ENCODE results near the gene CNIH3.

GRCh38 chr1:224785622-224786021 is 169.5 kb downstream of the CNIH3 start:
- TF ChIP-seq POLR2AphosphoS5 (IDR thresholded peaks at IDR 0.05) (no peak), CTCF (IDR thresholded peaks at IDR 0.05) (no peak), POLR2A (IDR thresholded peaks at IDR 0.05) (no peak)
